Breast epithelium (tissue), 3 donors: Measurements from ENCODE around the gene PELI2.

Experiments
- CTCF ChIP-seq, 3 donors: fragments of 450-650 bp; IDR thresholded peaks; one replicate each; pipeline ENCODE4 v1.5.1; 2016 to 2017; ENCODE audit warnings: antibody characterized with exemption in 3 of 3, mild to moderate bottlenecking in 3 of 3, moderate library complexity in 3 of 3
- POLR2A ChIP-seq: fragments of 450-650 bp; IDR thresholded peaks from one replicate; pipeline ENCODE4 v1.6.1; 2016; ENCODE audit warnings: antibody characterized with exemption, mild to moderate bottlenecking, moderate library complexity

DNA sequence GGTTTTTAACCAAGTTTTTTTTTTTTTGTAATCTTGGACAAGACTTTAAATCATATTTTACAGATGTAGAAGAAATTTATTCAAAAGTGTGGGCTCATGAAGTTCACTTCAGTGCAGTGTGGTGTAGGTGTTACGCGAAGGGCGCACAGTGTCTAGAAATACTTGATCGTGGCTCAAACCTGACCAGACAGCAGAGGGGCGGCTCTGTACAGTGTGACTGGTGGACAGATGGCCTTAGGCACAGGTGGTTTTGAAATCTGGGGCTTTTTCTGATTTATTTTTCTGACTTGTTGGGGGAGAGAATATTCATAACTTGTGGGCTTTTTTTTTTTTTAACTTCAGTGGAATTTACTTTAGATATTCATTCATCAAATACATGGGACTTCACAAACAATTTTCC lies 179.2 kb downstream of the PELI2 start:
- TF ChIP-seq POLR2A: no peak
- no peak for TF ChIP-seq CTCF (IDR thresholded peaks at IDR 0.05)
